ENCODE measurements around the gene VSX1.

The VSX1 gene

GRCh38 chr20:25087186-25087929 is 5.4 kb upstream of the VSX1 start:
- DNase-seq (ENCODE audit: low read depth in 2 of 2), result no peak

GRCh38 chr20:25085756-25086495 is 4.0 kb upstream of the VSX1 start:
- no peak for DNase-seq (ENCODE audit: low read depth in 2 of 2)

- no peak for DNase-seq (ENCODE audit: low read depth in 2 of 2)
Measured at GRCh38 chr20:25084626-25085187, 2.8 kb upstream of the VSX1 start.

- DNase-seq (ENCODE audit: low read depth in 2 of 2), result no peak
Measured at GRCh38 chr20:25083773-25084625, 2.1 kb upstream of the VSX1 start.

- no peak for DNase-seq (ENCODE audit: low read depth in 2 of 2)
Measured at GRCh38 chr20:25083141-25083772, 1.3 kb upstream of the VSX1 start.

- DNase-seq (ENCODE audit: low read depth in 2 of 2), result no peak
Measured at GRCh38 chr20:25082498-25082873, 545 bp upstream of the VSX1 start.

- DNase-seq (ENCODE audit: low read depth in 2 of 2), result peak in 1 of 2 donors; percentile 41
Measured at GRCh38 chr20:25081065-25081729, 744 bp downstream of the VSX1 start.

- no peak for DNase-seq (ENCODE audit: low read depth in 2 of 2)
Measured at GRCh38 chr20:25079171-25079570, 2.8 kb downstream of the VSX1 start.

- DNase-seq (ENCODE audit: low read depth in 2 of 2), result no peak
Measured at GRCh38 chr20:25078662-25079061, 3.3 kb downstream of the VSX1 start.

- no peak for DNase-seq (ENCODE audit: low read depth in 2 of 2)
Measured at GRCh38 chr20:25077610-25078169, 4.3 kb downstream of the VSX1 start.

- no peak for DNase-seq (ENCODE audit: low read depth in 2 of 2)
Measured at GRCh38 chr20:25076731-25077609, 5.0 kb downstream of the VSX1 start.

GRCh38 chr20:25076201-25076600 is 5.7 kb downstream of the VSX1 start:
- no peak for DNase-seq (ENCODE audit: low read depth in 2 of 2)

- no peak for DNase-seq (ENCODE audit: low read depth in 2 of 2)
Measured at GRCh38 chr20:25073544-25073943, 8.4 kb downstream of the VSX1 start.

- no peak for DNase-seq (ENCODE audit: low read depth in 2 of 2)
Measured at GRCh38 chr20:25072226-25072811, 9.6 kb downstream of the VSX1 start.

- DNase-seq (ENCODE audit: low read depth in 2 of 2), result no peak
Measured at GRCh38 chr20:25071734-25072133, 10.2 kb downstream of the VSX1 start.

GRCh38 chr20:25070821-25071473 is 11.0 kb downstream of the VSX1 start:
- DNase-seq (ENCODE audit: low read depth in 2 of 2), result no peak

- DNase-seq (ENCODE audit: low read depth in 2 of 2), result no peak
Measured at GRCh38 chr20:25067102-25067987, 14.6 kb downstream of the VSX1 start.

- no peak for DNase-seq (ENCODE audit: low read depth in 2 of 2)
Measured at GRCh38 chr20:25066386-25066785, 15.6 kb downstream of the VSX1 start.
